Activated naive CD4-positive, alpha-beta T cell treated with anti-CD3 and anti-CD28 coated beads for 36 hours (primary cell): ENCODE results near the gene VAMP4. TPM values are rescaled to one million over a fixed set of nuclear protein-coding genes. Genes with fewer than 3 reads are reported as not detected.
"Not testable (repeated sequence)": the region's sequence is repeated elsewhere in the genome, so short reads cannot be mapped to it uniquely, and the experiment has no call there.

ENCODE experiments used
- CTCF ChIA-PET: fragments of 350-600 bp; sonication (Branson Sonifier 250); formaldehyde crosslinking; loops from one replicate; lab custom pipeline; 2021; ENCODE audit warnings: antibody characterized with exemption; lab: Charles Lee
- DNase-seq: peaks from one replicate; pipeline ENCODE4 v3.0.0-alpha.2; 2020
- H3K27ac Mint-ChIP-seq: one replicate; pipeline ENCODE4 v1.8.0; 2021; ENCODE audit warnings: mild to moderate bottlenecking, mixed read lengths
- H3K27me3 Mint-ChIP-seq: one replicate; pipeline ENCODE4 v1.8.0; 2021; ENCODE audit warnings: low read depth, mixed read lengths
- H3K36me3 Mint-ChIP-seq: one replicate; pipeline ENCODE4 v1.8.0; 2021; ENCODE audit warnings: low read depth, mixed read lengths
- H3K4me1 Mint-ChIP-seq: one replicate; pipeline ENCODE4 v1.8.0; 2021; ENCODE audit warnings: low read depth, mixed read lengths
- H3K4me3 Mint-ChIP-seq: one replicate; pipeline ENCODE4 v1.8.0; 2021; ENCODE audit warnings: mild to moderate bottlenecking, moderate library complexity, mixed read lengths
- H3K9me3 Mint-ChIP-seq: one replicate; pipeline ENCODE4 v1.8.0; 2021; ENCODE audit warnings: mixed read lengths
- intact Hi-C: fragments of 100-400 bp; cut with micrococcal nuclease; formaldehyde crosslinking; loops from one replicate; pipeline ENCODE4 v1.15.1; 2023
- total RNA-seq, 2 experiments: library from RNA; stranded (reverse); gene quantifications; one replicate each; pipeline ENCODE4 v1.2.3, GENCODE V29; 2021

VAMP4 gene
- total RNA-seq, 2 experiments from 2014 or later, result 10.5 to 10.9 TPM

DNA sequence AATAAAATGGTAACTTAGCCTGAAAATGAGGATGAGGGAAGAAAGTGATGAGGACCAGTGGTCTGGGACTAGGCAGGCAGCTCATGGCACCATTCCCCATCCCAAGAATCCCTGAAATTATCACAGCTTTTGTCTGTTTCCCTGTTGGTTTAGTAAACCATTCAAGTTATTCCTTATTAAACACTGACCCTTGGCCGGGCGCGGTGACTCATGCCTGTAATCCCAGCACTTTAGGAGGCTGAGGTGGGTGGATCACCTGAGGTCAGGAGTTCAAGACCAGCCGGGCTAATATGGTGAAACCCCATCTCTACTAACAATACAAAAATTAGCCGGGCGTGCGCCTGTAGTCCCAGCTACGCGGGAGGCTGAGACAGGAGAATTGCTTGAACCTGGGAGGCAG lies 85.7 kb downstream of the VAMP4 start:
- not testable (repeated sequence) for H3K9me3 Mint-ChIP-seq, DNase-seq, H3K27me3 Mint-ChIP-seq, H3K27ac Mint-ChIP-seq, H3K4me3 Mint-ChIP-seq, H3K36me3 Mint-ChIP-seq
- H3K4me1 Mint-ChIP-seq, result peaks cover 11% of the 10 kb centered on the region
- intact Hi-C loops, result loop anchor here (10.0 kb wide), 1 partner anchor 739 kb away; no protein-coding TSS in a partner anchor
- CTCF ChIA-PET, result interaction anchor here (0.5 to 3.4 kb wide), 9 partner anchors 10 to 378 kb away, joined by 3 to 24 read pairs (median 5); partner anchors contain the start of gene VAMP4

GRCh38 chr1:171655746-171656116 lies 86.1 kb downstream of the VAMP4 start:
- Mint-ChIP-seq H3K4me1 (peaks cover 11% of the 10 kb centered on the region), H3K27me3 (peaks cover 5% of the 10 kb centered on the region), H3K27ac (no peak overlapping the region), H3K9me3 (no peaks in the 10 kb centered on the region), H3K36me3 (no peaks in the 10 kb centered on the region), H3K4me3 (no peak overlapping the region)
- no peak for DNase-seq
- CTCF ChIA-PET, result interaction anchor here (0.8 to 3.4 kb wide), 13 partner anchors 10 to 328 kb away, joined by 3 to 24 read pairs (median 4); partner anchors contain the start of gene VAMP4
- intact Hi-C loops, result loop anchor here (1.0 to 10.0 kb wide), 6 partner anchors 63 to 739 kb away; partner anchors contain the start of genes METTL13 and PRRC2C

GRCh38 chr1:171654942-171655745 lies 86.7 kb downstream of the VAMP4 start:
- no peak overlapping the region for H3K27ac Mint-ChIP-seq
- no peaks in the 10 kb centered on the region for H3K36me3 Mint-ChIP-seq
- H3K4me3 Mint-ChIP-seq, result peak overlapping the region; percentile 39
- peaks cover 5% of the 10 kb centered on the region for H3K27me3 Mint-ChIP-seq
- no peaks in the 10 kb centered on the region for H3K9me3 Mint-ChIP-seq
- peaks cover 11% of the 10 kb centered on the region for H3K4me1 Mint-ChIP-seq
- intact Hi-C loops, result loop anchor here (1.0 to 10.0 kb wide), 6 partner anchors 64 to 740 kb away; partner anchors contain the start of genes METTL13 and PRRC2C
- CTCF ChIA-PET, result interaction anchor here (0.8 to 3.4 kb wide), 21 partner anchors 9 to 331 kb away, joined by 3 to 24 read pairs (median 4); partner anchors contain the start of genes METTL13 and VAMP4
- peak; percentile 92 for DNase-seq

DNA sequence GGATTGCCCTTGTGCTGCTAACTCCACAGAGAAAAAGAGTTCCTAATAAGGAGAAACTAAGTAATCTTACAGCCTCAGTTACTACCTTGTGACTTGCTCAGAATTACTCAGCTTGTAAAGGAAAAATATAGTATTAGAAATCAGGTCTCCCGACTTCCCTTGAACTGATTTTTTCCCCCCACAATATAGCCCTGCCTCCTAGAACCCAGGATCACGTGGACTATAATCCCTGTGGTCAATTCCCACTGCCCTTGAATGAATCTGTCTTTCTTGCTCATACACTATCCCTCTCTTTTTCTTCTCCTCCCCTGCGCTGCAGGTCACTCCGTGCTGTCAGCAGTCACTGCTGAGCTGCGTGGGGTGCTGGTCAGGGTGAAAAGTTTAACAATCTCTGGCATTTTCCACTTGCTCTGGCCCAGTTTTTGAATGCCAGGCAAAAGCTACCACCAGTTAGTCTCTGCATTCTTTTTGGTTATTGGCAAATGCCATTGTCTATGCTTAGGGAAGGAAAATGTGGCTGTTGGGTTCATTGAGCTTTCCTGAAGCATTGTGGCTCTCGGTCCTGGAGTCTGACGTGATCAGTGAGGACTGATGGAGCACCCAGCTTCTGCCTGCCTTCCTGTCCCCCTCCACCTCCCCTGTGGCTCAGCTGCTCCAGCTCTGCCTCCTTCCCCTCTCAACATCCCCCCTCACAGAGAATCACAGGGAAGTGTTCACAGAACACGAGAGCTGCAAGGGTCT lies 87.5 kb downstream of the VAMP4 start:
- H3K36me3 Mint-ChIP-seq, result no peaks in the 10 kb centered on the region
- peaks cover 5% of the 10 kb centered on the region for H3K27me3 Mint-ChIP-seq
- no peak for DNase-seq
- CTCF ChIA-PET, result interaction anchor here (0.8 to 3.4 kb wide), 18 partner anchors 9 to 332 kb away, joined by 3 to 24 read pairs (median 4); partner anchors contain the start of genes METTL13 and VAMP4
- H3K4me3 Mint-ChIP-seq, result no peak overlapping the region
- no peaks in the 10 kb centered on the region for H3K9me3 Mint-ChIP-seq
- no peak overlapping the region for H3K27ac Mint-ChIP-seq
- peaks cover 11% of the 10 kb centered on the region for H3K4me1 Mint-ChIP-seq
- intact Hi-C loops, result loop anchor here (2.0 to 10.0 kb wide), 3 partner anchors 64 to 740 kb away; partner anchors contain the start of gene PRRC2C

DNA sequence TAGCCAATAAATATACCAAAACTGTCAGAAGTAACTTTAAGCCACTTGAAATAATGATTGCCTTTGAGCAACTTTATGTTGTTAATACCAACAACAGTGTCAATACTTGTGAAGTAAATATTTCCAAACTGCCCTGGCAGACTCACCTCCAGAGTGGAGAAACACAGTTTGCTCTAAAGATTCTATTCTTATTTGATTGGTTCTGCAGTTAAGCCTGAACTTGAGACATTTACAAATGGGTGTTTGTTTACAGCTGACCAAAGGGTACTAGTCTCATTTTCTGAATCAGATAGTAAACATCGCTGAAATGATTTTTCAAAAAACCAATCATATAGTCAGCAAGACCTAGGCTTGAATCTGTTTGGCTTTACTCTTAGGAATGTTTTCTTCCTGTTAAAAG lies 88.1 kb downstream of the VAMP4 start:
- CTCF ChIA-PET, result interaction anchor here (1.1 to 3.4 kb wide), 4 partner anchors 8 to 144 kb away, joined by 4 to 24 read pairs (median 4); no protein-coding TSS in a partner anchor
- Mint-ChIP-seq H3K9me3 (no peaks in the 10 kb centered on the region), H3K36me3 (no peaks in the 10 kb centered on the region), H3K27ac (no peak overlapping the region), H3K4me1 (peaks cover 11% of the 10 kb centered on the region), H3K27me3 (peaks cover 5% of the 10 kb centered on the region), H3K4me3 (no peak overlapping the region)
- no peak for DNase-seq
- intact Hi-C loops, result loop anchor here (2.0 to 10.0 kb wide), 3 partner anchors 65 to 741 kb away; partner anchors contain the start of gene PRRC2C

DNA sequence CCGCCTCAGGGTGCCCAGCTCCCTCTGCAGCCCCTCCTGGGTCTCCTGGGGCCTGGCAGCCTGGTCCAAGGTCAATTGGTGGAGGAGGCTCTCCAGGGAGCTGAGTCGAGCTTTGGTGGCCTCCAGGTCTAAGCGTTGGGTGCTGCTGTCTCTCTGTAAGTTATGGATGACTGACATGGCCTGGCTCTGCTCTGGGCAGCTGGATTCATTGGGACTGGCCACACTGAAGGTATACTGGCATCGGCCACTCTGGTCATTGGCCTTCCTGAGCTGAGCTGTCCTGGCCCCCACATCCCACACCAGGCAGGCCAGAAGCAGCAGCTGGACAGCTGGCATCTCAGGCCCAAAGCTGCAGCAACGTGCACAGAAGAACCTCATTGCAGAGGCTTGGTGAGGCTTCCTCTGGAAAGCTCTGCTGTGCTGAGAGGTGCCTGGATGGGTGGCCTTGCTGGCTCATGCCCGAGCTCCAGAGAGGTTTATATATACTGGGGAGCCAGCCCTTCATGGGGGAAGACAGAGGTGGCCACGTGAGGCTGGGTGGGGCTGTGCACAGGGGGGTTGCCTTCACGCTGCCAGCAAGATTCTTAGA lies 89.5 kb downstream of the VAMP4 start, which contains the start of gene MYOC:
Gene MYOC, minus strand, starts transcription at position 455 of the 589 bp plus-strand sequence. Its CDS starts 77 bp downstream, at position 378.
- Mint-ChIP-seq H3K4me1 (peaks cover 11% of the 10 kb centered on the region), H3K27ac (no peak within 1 kb of the TSS), H3K9me3 (no peaks in the 10 kb centered on the region), H3K36me3 (no peaks in the 10 kb centered on the region), H3K4me3 (no peak within 1 kb of the TSS), H3K27me3 (peaks cover 5% of the 10 kb centered on the region)
- CTCF ChIA-PET, result interaction anchor here (0.6 kb wide), 1 partner anchor 190 kb away, joined by 3 read pairs; no protein-coding TSS in a partner anchor
- intact Hi-C loops, result loop anchor here (10.0 kb wide), 1 partner anchor 742 kb away; no protein-coding TSS in a partner anchor
- no peak for DNase-seq

Other genes starting within 250 kb of the VAMP4 start
- gene MYOCOS, start 119.8 kb downstream of the VAMP4 start, total RNA-seq, result not detected
- gene MYOC, start 89.4 kb downstream of the VAMP4 start, total RNA-seq, result not detected
- 10 to 100 TPM; 39.5 to 40.9 TPM for gene METTL13, start 39.6 kb upstream of the VAMP4 start, total RNA-seq
- gene DNM3, start 99.4 kb upstream of the VAMP4 start, total RNA-seq, result under 1 TPM; 0.96 to 0.98 TPM